Measurements from ENCODE around the gene VAMP3.

VAMP3 gene, protein sequence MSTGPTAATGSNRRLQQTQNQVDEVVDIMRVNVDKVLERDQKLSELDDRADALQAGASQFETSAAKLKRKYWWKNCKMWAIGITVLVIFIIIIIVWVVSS

DNA sequence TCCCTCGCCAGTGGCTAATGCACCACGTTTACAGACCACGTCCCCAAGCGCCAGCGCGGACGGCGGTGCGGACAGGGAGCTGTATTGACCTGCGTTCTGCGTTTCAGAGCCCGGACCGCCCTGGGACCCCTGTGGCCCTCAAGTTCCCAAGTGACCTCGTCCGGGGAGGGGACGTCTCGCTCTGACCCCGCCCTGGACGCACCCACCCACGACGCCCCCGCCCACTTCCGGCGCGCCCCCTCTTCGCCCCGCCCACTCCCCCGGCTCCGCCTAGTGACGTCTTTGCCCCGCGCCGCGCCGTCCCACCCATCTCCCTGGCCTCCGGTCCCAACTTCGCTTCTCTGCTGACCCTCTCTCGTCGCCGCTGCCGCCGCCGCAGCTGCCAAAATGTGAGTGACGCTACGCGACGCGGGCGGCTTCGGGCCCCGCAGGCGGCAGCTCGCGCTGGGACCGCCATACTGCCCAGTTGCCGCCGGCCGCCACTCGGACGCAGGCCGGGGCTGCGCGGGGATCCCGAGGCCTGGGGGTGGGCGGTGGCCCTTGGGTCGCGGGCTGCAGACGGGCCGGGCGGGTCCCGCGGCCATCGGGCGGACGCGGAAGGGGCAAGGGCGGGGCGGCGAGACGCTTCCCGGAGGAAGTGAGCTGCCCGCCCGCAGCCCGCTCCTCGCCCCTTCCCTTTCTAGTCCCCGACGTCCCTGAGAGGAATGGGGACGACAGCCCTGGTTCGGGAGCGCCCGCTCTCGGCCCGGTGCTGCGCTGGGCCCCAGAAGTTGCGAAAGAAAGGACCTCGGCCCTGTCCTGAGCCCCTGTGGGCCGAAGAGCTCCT, at the start of gene VAMP3:
Gene VAMP3, plus strand, starts transcription at position 300 of the 826 bp plus-strand sequence. Its CDS starts 88 bp downstream, at position 388.
- in situ Hi-C loops (cut with HindIII; ENCODE audit: low sequenced_read_pairs): no loop called here

DNA sequence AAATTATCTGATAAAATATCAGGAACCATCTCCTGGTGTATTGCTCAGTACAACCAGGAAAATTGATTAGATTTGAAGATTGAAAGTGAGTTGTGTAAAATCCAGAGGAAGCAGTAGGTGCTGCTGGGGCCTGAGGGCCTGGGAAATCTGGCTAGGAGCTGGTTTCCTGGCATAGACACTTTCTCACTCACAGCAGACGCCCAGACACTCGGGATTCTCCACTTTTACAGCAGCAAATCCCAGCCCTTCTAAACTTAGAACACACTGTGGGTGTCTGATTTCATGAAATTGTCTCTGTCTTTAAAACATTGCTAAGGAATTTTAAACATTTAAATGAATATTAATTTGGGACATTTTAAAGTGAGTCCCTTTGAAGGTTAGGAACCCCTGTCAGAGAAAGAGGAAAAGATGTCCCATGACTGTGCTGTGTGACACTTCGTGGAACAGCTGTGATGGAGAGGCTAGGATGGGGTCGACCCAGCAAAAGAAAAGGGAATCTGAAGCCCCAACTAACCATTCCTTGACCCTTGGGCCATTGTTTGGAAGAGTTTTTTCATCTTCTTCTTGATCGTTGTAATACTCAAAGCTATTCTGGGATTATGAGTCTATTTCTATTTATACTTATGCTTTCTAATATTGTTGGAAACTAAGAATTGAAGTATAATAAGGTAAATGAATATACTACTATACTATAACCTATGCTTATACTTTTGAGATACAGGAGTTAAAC, 49.0 kb upstream of the VAMP3 start:
- in situ Hi-C loops (cut with HindIII; ENCODE audit: low sequenced_read_pairs): no loop called here

DNA sequence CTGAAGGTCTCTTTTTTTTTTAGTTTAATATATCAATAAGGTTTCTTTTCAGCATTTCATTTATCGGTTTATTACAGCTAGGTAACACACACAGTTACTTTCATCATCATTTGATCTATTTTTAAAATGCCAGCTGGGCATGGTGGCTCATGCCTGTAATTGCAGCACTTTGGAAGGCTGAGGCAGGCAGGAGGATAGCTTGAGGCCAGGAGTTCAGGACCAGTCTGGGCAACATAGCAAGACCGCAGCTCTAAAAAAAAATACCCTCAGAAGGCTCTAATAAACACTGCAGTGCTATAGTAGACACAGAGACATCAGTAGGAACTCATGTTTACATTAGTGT, 48.5 kb upstream of the VAMP3 start:
- in situ Hi-C loops (cut with HindIII; ENCODE audit: low sequenced_read_pairs): no loop called here

DNA sequence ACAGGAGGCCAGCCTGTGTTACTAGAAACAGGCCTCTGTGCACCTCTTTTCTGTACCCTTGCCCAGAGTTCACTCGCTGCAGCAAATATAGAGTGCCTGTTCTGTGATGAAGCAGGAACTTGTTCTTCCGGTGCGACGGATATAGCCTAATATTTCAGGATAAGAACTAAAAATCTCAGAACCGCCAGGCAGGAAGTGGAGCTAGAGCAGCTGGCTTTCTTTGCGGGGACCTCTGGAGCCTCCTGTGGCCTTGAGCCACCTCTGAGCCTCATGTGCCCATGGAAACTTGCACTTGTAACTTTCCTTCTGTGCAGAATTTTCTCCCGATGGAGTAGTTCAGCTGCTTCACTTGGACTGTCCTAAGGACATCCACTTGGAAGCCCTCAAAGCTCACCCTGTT, 44.5 kb upstream of the VAMP3 start:
- in situ Hi-C loops (cut with HindIII; ENCODE audit: low sequenced_read_pairs): no loop called here

DNA sequence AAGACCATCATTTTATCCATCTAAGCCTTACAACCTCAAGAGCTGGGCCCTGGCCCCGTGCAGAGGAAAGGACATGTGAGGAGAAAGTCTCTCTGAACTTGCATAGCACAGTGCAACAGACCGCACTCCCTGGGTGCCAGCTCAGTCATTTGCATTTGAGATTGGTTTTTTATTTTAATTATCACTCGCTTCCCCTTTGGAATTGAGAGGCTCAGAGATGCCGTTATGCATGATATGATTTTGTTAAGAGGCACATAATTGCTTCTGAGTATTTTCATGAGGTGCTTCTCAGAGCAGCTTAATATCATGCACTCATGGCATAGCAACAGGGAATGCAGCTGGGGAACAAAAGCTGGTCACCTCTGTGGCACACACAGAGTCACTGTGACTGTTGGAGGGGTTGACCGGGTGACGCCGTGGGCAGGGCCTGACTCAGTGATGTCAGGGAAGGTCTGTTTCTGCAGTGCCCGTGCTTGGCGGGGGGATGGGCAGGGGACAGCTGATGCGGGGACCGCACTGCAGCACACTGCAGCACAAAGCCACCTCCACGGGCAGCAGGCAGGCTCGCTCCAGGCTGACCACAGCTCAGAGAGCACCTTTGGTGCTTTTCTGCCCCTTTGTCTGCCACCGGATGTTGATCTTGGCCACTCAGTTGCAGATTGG, 43.2 kb upstream of the VAMP3 start:
- in situ Hi-C loops (cut with HindIII; ENCODE audit: low sequenced_read_pairs): no loop called here

DNA sequence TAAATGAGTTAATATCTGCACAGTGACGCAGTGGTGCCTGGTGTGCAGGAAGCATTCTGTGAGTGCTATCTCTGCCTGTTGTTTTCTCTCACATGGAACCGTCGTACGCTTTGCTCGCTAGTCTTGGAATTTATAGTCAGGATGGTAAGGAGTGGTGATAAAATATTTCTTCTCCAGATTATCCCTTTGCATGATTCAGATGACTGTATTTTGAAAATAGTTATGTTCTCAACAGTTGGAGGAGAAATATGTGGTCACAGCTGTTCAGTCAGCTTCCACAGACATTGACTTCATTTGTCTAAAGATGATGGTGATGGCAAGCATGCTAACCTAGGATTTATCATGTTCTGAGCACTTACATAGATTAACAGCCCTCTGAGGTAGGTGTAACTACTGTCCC, 41.3 kb upstream of the VAMP3 start:
- in situ Hi-C loops (cut with HindIII; ENCODE audit: low sequenced_read_pairs): no loop called here

DNA sequence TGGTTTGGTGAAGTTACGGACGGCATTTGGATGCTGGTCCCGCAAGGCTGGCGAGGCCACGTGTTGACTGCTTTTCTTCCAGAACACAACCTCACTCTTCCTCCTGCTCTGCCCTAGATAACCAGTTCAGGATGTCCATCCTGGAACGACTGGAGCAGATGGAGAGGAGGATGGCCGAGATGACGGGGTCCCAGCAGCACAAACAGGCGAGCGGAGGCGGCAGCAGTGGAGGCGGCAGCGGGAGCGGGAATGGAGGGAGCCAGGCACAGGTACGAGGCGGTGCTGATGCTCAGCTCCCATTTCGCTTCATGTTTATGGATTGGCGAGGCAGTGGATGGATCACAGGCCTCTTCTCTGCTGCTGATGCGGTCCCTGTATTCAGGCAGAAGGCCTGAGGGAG, 38.8 kb upstream of the VAMP3 start:
- in situ Hi-C loops (cut with HindIII; ENCODE audit: low sequenced_read_pairs): no loop called here

DNA sequence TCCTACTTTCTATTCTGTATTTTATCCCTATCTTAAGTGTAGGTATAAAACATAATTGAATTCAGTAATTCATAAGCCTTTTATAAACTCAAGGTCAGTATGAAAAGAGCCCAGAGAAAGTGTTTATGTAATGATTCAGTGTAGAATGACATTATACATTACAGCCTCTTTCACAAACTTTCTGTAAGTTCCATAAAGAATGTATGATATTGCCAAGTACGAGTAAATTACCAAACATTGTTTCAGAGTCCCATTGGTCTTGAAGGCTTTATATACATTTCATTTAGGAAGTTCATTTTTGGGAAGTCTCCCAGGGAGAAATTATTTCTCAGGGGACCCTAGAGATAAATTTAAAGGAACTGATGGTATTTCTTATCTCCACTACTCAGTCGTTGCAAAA, 37.8 kb upstream of the VAMP3 start:
- in situ Hi-C loops (cut with HindIII; ENCODE audit: low sequenced_read_pairs): no loop called here

DNA sequence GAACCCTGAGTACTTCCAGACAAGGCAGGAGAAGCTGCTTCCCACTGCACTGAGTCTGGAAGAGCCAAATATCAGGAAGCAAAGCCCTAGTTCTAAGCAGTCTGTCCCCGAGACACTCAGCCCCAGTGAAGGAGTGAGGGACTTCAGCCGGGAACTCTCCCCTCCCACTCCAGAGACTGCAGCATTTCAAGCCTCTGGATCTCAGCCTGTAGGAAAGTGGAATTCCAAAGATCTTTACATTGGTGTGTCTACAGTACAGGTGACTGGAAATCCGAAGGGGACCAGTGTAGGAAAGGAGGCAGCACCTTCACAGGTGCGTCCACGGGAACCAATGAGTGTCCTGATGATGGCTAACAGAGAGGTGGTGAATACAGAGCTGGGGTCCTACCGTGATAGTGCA, 33.1 kb upstream of the VAMP3 start:
- in situ Hi-C loops (cut with HindIII; ENCODE audit: low sequenced_read_pairs): no loop called here

DNA sequence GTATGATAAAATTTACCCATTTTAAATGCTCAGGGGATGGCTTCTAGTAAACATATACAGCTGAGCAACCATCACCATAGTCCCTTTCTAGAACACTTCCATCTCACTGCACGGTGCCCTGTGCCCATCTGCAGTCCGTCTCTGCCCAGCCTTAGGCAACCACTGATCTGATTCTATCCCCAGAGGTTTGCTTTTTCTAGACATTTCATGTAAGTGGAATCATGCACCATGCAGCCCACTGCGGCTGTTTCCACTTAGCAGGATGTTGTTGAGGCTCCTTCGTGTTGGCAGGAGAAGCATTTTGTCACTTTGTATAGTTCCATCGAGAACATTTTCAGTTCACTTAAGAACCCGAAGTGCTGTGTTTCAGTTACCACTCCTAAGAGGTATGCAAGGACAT, 27.8 kb upstream of the VAMP3 start:
- in situ Hi-C loops (cut with HindIII; ENCODE audit: low sequenced_read_pairs): no loop called here

DNA sequence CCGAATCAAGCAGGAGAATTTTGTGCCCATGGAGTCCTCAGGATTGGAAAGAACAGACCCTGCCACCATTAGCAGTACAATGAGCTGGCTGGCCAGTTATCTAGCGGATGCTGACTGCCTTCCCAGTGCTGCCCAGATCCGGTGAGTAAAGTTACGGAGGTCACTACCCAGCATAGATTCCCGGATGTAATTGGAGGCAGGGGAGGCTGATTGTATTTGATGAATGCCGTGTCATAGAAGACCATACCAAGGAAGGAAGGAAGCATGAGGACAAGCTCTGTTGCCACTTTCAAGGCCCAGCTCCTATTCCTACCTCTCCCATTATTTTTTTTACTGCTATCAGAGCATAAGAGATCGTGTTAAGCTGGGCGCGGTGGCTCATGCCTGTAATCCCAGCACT, 26.2 kb upstream of the VAMP3 start:
- in situ Hi-C loops (cut with HindIII; ENCODE audit: low sequenced_read_pairs): no loop called here

DNA sequence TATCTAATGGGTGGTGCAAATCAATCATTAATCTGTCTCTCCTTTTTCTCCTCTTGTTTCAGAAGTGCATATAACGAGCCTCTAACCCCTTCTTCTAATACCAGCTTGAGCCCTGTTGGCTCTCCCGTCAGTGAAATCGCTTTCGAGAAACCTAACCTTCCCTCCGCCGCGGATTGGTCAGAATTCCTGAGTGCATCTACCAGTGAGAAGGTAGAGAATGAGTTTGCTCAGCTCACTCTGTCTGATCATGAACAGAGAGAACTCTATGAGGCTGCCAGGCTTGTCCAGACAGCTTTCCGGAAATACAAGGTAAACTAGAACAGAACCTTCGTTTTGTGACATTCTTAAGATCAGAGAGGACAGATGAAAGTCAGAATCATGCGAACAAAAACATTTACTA, 25.3 kb upstream of the VAMP3 start:
- in situ Hi-C loops (cut with HindIII; ENCODE audit: low sequenced_read_pairs): no loop called here

DNA sequence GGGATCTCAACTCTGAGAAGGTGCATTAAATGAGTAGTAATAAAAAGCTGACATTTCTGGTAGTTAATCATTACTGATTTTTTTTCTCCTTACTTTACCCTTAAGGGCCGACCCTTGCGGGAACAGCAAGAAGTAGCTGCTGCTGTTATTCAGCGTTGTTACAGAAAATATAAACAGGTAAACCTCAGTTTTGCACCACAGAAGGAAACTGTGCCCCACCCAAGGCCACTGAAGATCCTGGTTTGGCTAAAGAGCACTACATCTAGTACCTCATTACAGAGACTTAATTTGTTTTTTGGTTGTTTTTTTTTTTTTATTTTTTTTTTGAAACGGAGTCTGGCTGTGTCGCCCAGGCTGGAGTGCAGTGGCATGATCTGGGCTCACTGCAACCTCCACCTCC, 23.5 kb upstream of the VAMP3 start:
- in situ Hi-C loops (cut with HindIII; ENCODE audit: low sequenced_read_pairs): no loop called here

DNA sequence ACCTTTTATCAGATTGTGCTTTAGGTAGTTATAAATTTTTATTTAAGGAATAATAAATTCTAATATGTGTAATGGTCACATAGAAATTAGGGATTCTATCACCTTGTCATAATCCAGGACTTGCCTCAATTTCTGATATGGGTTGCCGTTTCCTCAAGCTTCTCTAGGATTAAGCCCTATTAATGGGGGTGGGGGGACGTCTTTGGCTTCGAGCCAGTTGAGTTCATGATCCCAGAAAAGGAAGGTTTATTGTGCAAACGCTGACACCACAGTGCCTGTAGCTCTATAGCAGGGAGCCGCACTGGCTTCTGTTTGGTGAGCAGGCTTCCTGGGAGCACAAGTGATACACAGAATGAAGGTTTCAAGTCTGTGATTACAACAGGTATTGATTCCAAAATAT, 22.0 kb upstream of the VAMP3 start:
- in situ Hi-C loops (cut with HindIII; ENCODE audit: low sequenced_read_pairs): no loop called here

DNA sequence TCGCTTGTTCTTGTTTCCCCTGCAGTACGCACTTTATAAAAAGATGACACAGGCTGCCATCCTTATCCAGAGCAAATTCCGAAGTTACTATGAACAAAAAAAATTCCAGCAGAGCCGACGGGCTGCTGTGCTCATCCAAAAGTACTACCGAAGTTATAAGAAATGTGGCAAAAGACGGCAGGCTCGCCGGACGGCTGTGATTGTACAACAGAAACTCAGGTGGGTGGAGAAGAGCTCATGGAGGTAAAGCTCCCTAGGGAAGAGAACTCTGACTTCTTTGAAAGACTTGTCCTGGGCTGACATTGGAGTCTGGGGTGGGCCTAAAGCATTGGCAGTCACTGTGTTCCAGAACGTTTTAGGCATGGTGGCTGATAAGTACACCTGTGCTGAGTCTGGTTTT, 19.9 kb upstream of the VAMP3 start:
- in situ Hi-C loops (cut with HindIII; ENCODE audit: low sequenced_read_pairs): no loop called here

DNA sequence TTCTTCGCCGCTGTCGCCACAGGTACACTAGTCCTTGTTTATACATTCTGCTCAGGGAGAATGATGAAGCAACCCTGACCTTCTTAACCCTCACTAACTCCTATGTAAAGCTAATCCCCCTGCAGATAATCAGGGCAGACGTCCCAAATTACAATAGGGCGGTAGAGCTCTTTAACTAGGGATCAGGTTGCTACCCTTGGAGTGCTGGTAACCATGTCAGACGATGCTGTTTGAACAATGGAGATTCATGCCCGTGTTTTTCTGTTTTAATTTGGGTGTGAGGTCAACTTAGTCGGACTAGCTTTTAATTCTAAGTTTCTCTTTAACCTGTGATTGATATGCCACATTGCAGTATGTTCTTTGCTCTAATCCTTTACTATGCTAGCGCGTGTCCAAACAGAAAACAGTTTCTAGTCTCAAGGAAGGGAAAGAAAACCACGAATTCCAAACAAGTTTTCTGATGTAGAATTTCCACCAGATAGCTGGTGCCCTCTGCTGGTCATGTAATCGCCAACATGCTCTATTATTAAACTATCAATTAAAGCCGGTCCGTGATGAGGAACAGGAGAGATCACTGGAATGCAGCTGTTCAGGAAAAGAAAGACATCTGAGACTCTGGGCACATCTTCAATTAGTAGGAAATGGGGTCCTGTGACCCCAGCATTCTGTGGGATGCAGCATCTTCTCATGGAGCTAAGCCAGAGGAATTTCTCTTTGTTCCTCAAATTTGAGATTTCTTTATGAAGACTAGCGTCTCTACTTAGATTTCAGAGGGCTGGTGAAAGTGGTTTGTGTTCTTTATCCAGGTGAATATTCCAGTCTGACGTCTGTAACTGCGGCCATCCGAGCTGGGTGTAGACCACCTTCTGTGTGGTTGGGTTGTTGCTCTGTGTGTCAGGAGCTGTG, 18.3 kb upstream of the VAMP3 start:
- in situ Hi-C loops (cut with HindIII; ENCODE audit: low sequenced_read_pairs): no loop called here

DNA sequence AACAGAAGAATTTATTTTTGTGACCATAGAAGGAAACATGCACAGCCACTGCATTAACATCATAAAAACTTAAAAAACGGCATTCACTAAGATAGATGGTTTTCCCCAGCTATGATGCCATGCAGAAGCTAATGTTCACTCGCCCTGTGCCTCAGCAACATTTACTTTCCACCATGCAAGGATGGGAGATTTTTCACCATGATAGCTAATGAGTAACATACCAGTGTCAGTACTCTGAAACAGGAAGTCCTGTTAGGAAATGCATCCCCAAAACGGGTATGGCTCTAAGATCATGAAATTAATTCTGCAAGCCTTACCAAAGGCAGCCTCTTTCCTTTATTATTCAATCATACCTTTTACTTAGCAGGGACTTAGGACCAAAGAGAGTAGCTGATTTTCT, 17.5 kb upstream of the VAMP3 start:
- in situ Hi-C loops (cut with HindIII; ENCODE audit: low sequenced_read_pairs): no loop called here

DNA sequence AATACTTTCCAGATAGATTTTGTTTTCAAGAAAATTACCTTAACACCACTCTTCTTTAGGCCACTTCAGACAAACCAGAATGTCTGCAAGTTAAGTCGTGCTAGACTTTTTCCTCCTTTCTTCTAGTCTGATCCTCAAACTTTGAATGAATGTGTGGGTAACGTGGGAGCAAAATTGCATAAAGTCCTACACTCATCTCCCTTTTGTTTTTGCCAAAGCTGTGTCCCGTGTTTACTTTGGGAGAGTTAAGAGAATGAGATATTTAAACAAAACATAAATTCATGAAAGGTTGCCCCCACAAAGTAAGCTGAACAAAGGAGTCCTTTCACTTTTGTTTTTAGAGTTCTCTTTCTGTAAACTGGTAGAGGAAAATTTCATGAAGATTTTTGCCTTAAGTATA, 16.9 kb upstream of the VAMP3 start:
- in situ Hi-C loops (cut with HindIII; ENCODE audit: low sequenced_read_pairs): no loop called here

DNA sequence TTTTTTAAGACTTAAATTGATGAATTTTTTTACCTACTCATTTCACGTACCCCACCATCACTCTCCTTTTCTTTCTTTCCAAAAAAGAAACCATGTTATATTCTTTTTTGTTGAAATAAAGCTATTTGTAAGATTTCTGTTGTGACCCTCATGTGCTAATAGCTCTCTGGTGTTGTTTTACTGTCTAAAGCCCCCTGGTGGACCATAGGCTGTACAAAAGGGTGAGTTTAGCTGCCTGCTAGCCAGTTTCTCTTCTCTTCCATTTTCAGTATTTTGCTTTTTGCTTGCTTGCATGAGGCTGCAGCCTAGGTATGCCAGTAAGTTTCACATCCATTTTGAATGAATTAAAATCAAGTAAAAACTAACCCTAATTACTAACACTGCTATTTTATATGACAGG, 15.6 kb upstream of the VAMP3 start:
- in situ Hi-C loops (cut with HindIII; ENCODE audit: low sequenced_read_pairs): no loop called here

DNA sequence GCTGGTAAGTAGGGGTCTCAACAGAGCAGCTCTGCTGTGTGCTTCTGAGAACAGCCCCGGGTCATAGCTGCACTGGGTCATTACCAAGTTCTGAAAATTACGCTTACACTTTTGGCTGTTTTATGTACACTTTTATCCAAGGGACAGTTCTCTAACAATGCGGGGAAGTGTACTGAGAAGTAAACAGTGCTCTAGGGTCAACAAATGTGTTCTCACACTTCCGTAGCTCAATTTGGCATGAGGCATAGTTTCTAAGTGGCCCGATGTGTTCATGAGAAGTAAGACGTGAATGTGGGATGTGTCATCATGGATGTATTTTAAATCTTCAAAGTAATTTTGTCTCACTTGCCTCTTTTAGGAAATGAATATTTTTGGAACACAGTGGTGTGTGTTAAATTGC, 10.9 kb upstream of the VAMP3 start:
- in situ Hi-C loops (cut with HindIII; ENCODE audit: low sequenced_read_pairs): no loop called here

DNA sequence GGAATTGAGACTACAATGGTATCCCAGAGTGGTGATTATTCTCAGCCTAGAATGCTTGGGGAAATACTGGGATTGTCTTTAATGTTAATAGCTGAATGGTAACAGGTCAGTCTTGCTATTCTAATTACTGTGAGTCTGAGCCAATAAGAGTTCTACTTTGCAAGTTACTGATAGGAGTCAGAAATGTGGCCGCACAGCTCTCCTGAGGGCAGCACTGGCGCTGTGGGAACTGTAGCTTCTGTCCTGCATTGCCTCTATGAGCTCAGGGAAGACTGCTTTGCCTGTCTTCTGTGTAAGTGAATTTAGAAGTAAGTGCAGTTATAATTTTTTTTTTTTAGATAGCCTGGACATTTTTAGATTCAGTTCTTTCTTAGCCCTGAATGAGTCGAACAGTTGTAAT, 10.0 kb upstream of the VAMP3 start:
- in situ Hi-C loops (cut with HindIII; ENCODE audit: low sequenced_read_pairs): no loop called here
